ENCODE results near the gene MMP25.
"Not testable (repeated sequence)": the region's sequence is repeated elsewhere in the genome, so short reads cannot be mapped to it uniquely, and the experiment has no call there.

The MMP25 gene

GRCh38 chr16:3068487-3068886 lies 22.1 kb downstream of the MMP25 start:
- H3K9ac ChIP-seq (ENCODE audit: low read length) = no peak overlapping the region

GRCh38 chr16:3069146-3069545 lies 22.8 kb downstream of the MMP25 start:
- not testable (repeated sequence) for H3K27ac ChIP-seq (ENCODE audit: low read length); H3K9ac ChIP-seq (ENCODE audit: low read length); H3K79me2 ChIP-seq (ENCODE audit: low read length)

More at GRCh38 chr16:3068487-3068886, 22.1 kb downstream of the MMP25 start:
- Histone ChIP-seq H3K4me1 (ENCODE audit: low read length) (peaks cover 15% of the 10 kb centered on the region), H3K4me2 (ENCODE audit: low read length) (no peak overlapping the region), H3K9me3 (ENCODE audit: insufficient read depth, low read length) (no peaks in the 10 kb centered on the region), H4K20me1 (ENCODE audit: insufficient read depth, low read length) (no peaks in the 10 kb centered on the region), H3K4me3 (ENCODE audit: low read length) (no peak overlapping the region), H2AFZ (ENCODE audit: low read depth, low read length) (no peak overlapping the region), H3K36me3 (replicated peaks; ENCODE audit: low read depth, low read length) (no peaks in the 10 kb centered on the region), H3K79me2 (ENCODE audit: low read length) (no peaks in the 10 kb centered on the region), H3K27ac (ENCODE audit: low read length) (no peak overlapping the region), H3K27me3 (ENCODE audit: low read depth, low read length) (no peaks in the 10 kb centered on the region)
- TF ChIP-seq CTCF (IDR thresholded peaks at IDR 0.05; ENCODE audit: low read depth, low read length) (no peak), EZH2phosphoT487 (IDR thresholded peaks at IDR 0.05; ENCODE audit: low read depth) (no peak)

GRCh38 chr16:3070608-3071111 lies 24.3 kb downstream of the MMP25 start:
- no peak overlapping the region for H3K9ac ChIP-seq (ENCODE audit: low read length)
- H3K79me2 ChIP-seq (ENCODE audit: low read length) = no peaks in the 10 kb centered on the region
- H2AFZ ChIP-seq (ENCODE audit: low read depth, low read length) = no peak overlapping the region
- peaks cover 3% of the 10 kb centered on the region for H3K4me1 ChIP-seq (ENCODE audit: low read length)
- no peaks in the 10 kb centered on the region for H4K20me1 ChIP-seq (ENCODE audit: insufficient read depth, low read length)
- peaks cover 6% of the 10 kb centered on the region; the same call in 1 of the 2 replicates for H3K27me3 ChIP-seq (ENCODE audit: low read depth, low read length)
- TF ChIP-seq EZH2phosphoT487 (IDR thresholded peaks at IDR 0.05; ENCODE audit: low read depth) = no peak
- no peak for TF ChIP-seq CTCF (IDR thresholded peaks at IDR 0.05; ENCODE audit: low read depth, low read length)
- H3K4me3 ChIP-seq (ENCODE audit: low read length) = no peak overlapping the region
- H3K4me2 ChIP-seq (ENCODE audit: low read length) = no peak overlapping the region
- no peak overlapping the region for H3K27ac ChIP-seq (ENCODE audit: low read length)
- H3K9me3 ChIP-seq (ENCODE audit: insufficient read depth, low read length) = no peaks in the 10 kb centered on the region
- H3K36me3 ChIP-seq (replicated peaks; ENCODE audit: low read depth, low read length) = no peaks in the 10 kb centered on the region

More at GRCh38 chr16:3069146-3069545, 22.8 kb downstream of the MMP25 start:
- not testable (repeated sequence) for H3K4me2 ChIP-seq (ENCODE audit: low read length); H3K4me3 ChIP-seq (ENCODE audit: low read length); H3K36me3 ChIP-seq (replicated peaks; ENCODE audit: low read depth, low read length); H3K9me3 ChIP-seq (ENCODE audit: insufficient read depth, low read length); H4K20me1 ChIP-seq (ENCODE audit: insufficient read depth, low read length); H2AFZ ChIP-seq (ENCODE audit: low read depth, low read length); H3K27me3 ChIP-seq (ENCODE audit: low read depth, low read length)
- peaks cover 15% of the 10 kb centered on the region for H3K4me1 ChIP-seq (ENCODE audit: low read length)

GRCh38 chr16:3071655-3072054 lies 25.3 kb downstream of the MMP25 start:
- Histone ChIP-seq H3K4me2 (ENCODE audit: low read length) (no peak overlapping the region), H3K4me3 (ENCODE audit: low read length) (no peak overlapping the region), H3K27ac (ENCODE audit: low read length) (no peak overlapping the region), H4K20me1 (ENCODE audit: insufficient read depth, low read length) (no peaks in the 10 kb centered on the region), H3K79me2 (ENCODE audit: low read length) (no peaks in the 10 kb centered on the region), H3K9me3 (ENCODE audit: insufficient read depth, low read length) (no peaks in the 10 kb centered on the region), H3K27me3 (ENCODE audit: low read depth, low read length) (peaks cover 6% of the 10 kb centered on the region; the same call in 1 of the 2 replicates), H3K9ac (ENCODE audit: low read length) (no peak overlapping the region), H3K36me3 (replicated peaks; ENCODE audit: low read depth, low read length) (no peaks in the 10 kb centered on the region), H3K4me1 (ENCODE audit: low read length) (no peaks in the 10 kb centered on the region), H2AFZ (ENCODE audit: low read depth, low read length) (no peak overlapping the region)
- no peak for TF ChIP-seq EZH2phosphoT487 (IDR thresholded peaks at IDR 0.05; ENCODE audit: low read depth)
- TF ChIP-seq CTCF (IDR thresholded peaks at IDR 0.05; ENCODE audit: low read depth, low read length) = no peak

- H3K4me1 ChIP-seq (ENCODE audit: low read length); H3K9me3 ChIP-seq (ENCODE audit: insufficient read depth, low read length); H3K4me3 ChIP-seq (ENCODE audit: low read length); H3K36me3 ChIP-seq (replicated peaks; ENCODE audit: low read depth, low read length); H3K79me2 ChIP-seq (ENCODE audit: low read length); H2AFZ ChIP-seq (ENCODE audit: low read depth, low read length); H3K9ac ChIP-seq (ENCODE audit: low read length); H3K27ac ChIP-seq (ENCODE audit: low read length); H3K27me3 ChIP-seq (ENCODE audit: low read depth, low read length); H3K4me2 ChIP-seq (ENCODE audit: low read length); H4K20me1 ChIP-seq (ENCODE audit: insufficient read depth, low read length): not testable (repeated sequence)
Measured at GRCh38 chr16:3072148-3072547, 25.8 kb downstream of the MMP25 start.

- H3K9ac ChIP-seq (ENCODE audit: low read length); H3K4me1 ChIP-seq (ENCODE audit: low read length); H3K79me2 ChIP-seq (ENCODE audit: low read length); H3K27me3 ChIP-seq (ENCODE audit: low read depth, low read length); H3K36me3 ChIP-seq (replicated peaks; ENCODE audit: low read depth, low read length); H3K4me3 ChIP-seq (ENCODE audit: low read length); H3K27ac ChIP-seq (ENCODE audit: low read length); H4K20me1 ChIP-seq (ENCODE audit: insufficient read depth, low read length); H2AFZ ChIP-seq (ENCODE audit: low read depth, low read length); H3K9me3 ChIP-seq (ENCODE audit: insufficient read depth, low read length); H3K4me2 ChIP-seq (ENCODE audit: low read length): not testable (repeated sequence)
Measured at GRCh38 chr16:3072576-3073263, 26.4 kb downstream of the MMP25 start.

Measured in OCI-LY3 (cell line).